Glutamatergic neuron (in vitro differentiated cells): ENCODE results near the gene TMEM164. TPM values are rescaled to one million over a fixed set of nuclear protein-coding genes. Genes with fewer than 3 reads are reported as not detected.
"Not testable (repeated sequence)": the region's sequence is repeated elsewhere in the genome, so short reads cannot be mapped to it uniquely, and the experiment has no call there.

ENCODE experiments used
- DNase-seq: peaks from one replicate; pipeline ENCODE4 v3.0.0; 2022
- H3K27ac Mint-ChIP-seq: one replicate; pipeline ENCODE4 v1.8.0; 2020; ENCODE audit warnings: mild to moderate bottlenecking, mixed read lengths, inconsistent platforms; ENCODE audit not compliant: unreplicated experiment
- H3K27me3 Mint-ChIP-seq: one replicate; pipeline ENCODE4 v1.8.0; 2020; ENCODE audit warnings: mild to moderate bottlenecking, moderate library complexity, mixed read lengths, inconsistent platforms; ENCODE audit not compliant: unreplicated experiment
- H3K36me3 Mint-ChIP-seq: one replicate; pipeline ENCODE4 v1.8.0; 2020; ENCODE audit warnings: mild to moderate bottlenecking, mixed read lengths, inconsistent platforms; ENCODE audit not compliant: unreplicated experiment
- H3K4me1 Mint-ChIP-seq: one replicate; pipeline ENCODE4 v1.8.0; 2020; ENCODE audit warnings: mild to moderate bottlenecking, low read depth, mixed read lengths, inconsistent platforms; ENCODE audit not compliant: unreplicated experiment
- H3K4me3 Mint-ChIP-seq: one replicate; pipeline ENCODE4 v1.8.0; 2020; ENCODE audit warnings: mild to moderate bottlenecking, mixed read lengths, inconsistent platforms; ENCODE audit not compliant: unreplicated experiment
- H3K9me3 Mint-ChIP-seq: one replicate; pipeline ENCODE4 v1.8.0; 2020; ENCODE audit warnings: mild to moderate bottlenecking, moderate library complexity, mixed read lengths, inconsistent platforms; ENCODE audit not compliant: unreplicated experiment
- CTCF ChIP-seq: fragments of 200-600 bp; sonication (generic); IDR thresholded peaks from one replicate; pipeline ENCODE4 v1.5.0; 2021; ENCODE audit not compliant: partially characterized antibody, unreplicated experiment
- total RNA-seq: library from RNA; stranded (reverse); fragmentation: NEBNext Ultra II Directional; extraction: Animal tissue kit (Norgen Biotek cat#: 25700); gene quantifications from one replicate; pipeline ENCODE4 v1.2.1, GENCODE V29; 2021; ENCODE audit not compliant: unreplicated experiment

Gene TMEM164
- total RNA-seq, 1 donor from 2014 or later, result 56.6 TPM

GRCh38 chrX:110146521-110146920 is 143.6 kb downstream of the TMEM164 start:
- no peaks in the 10 kb centered on the region for H3K9me3 Mint-ChIP-seq
- H3K4me1 Mint-ChIP-seq, result no peaks in the 10 kb centered on the region
- H3K36me3 Mint-ChIP-seq, result no peaks in the 10 kb centered on the region
- peak; percentile 41 for TF ChIP-seq CTCF
- no peak overlapping the region for H3K27ac Mint-ChIP-seq
- H3K4me3 Mint-ChIP-seq, result no peak overlapping the region
- no peak for DNase-seq
- no peaks in the 10 kb centered on the region for H3K27me3 Mint-ChIP-seq

- TF ChIP-seq CTCF, result no peak
- no peaks in the 10 kb centered on the region for H3K9me3 Mint-ChIP-seq
- no peak for DNase-seq
- no peaks in the 10 kb centered on the region for H3K36me3 Mint-ChIP-seq
- H3K27me3 Mint-ChIP-seq, result no peaks in the 10 kb centered on the region
- no peaks in the 10 kb centered on the region for H3K4me1 Mint-ChIP-seq
- H3K27ac Mint-ChIP-seq, result no peak overlapping the region
- H3K4me3 Mint-ChIP-seq, result no peak overlapping the region
Observed at GRCh38 chrX:110153244-110153643, 150.3 kb downstream of the TMEM164 start.

GRCh38 chrX:110153896-110154295 is 151.0 kb downstream of the TMEM164 start:
- no peak for DNase-seq
- Mint-ChIP-seq H3K4me3 (no peak overlapping the region), H3K9me3 (no peaks in the 10 kb centered on the region), H3K27me3 (no peaks in the 10 kb centered on the region), H3K27ac (no peak overlapping the region), H3K4me1 (no peaks in the 10 kb centered on the region), H3K36me3 (no peaks in the 10 kb centered on the region)
- no peak for TF ChIP-seq CTCF

GRCh38 chrX:110154328-110154727 is 151.4 kb downstream of the TMEM164 start:
- H3K4me1 Mint-ChIP-seq, H3K27ac Mint-ChIP-seq, H3K36me3 Mint-ChIP-seq, H3K27me3 Mint-ChIP-seq, H3K9me3 Mint-ChIP-seq, H3K4me3 Mint-ChIP-seq, DNase-seq: not testable (repeated sequence)

- Mint-ChIP-seq H3K27me3 (no peaks in the 10 kb centered on the region), H3K36me3 (no peaks in the 10 kb centered on the region), H3K27ac (no peak overlapping the region), H3K4me1 (peaks cover 1% of the 10 kb centered on the region), H3K4me3 (no peak overlapping the region), H3K9me3 (no peaks in the 10 kb centered on the region)
- no peak for TF ChIP-seq CTCF
- no peak for DNase-seq
Observed at GRCh38 chrX:110155759-110156158, 152.8 kb downstream of the TMEM164 start.
